A673 (cell line): ENCODE measurements around the gene SDF2L1.

Source experiments
- CTCF ChIP-seq: fragments of 300-800, 200-600 bp; sonication (generic); conservative IDR thresholded peaks from 2 replicates; pipeline ENCODE4 v1.5.1; 2017; ENCODE audit warnings: low read depth, mild to moderate bottlenecking, antibody characterized with exemption, low read length, moderate library complexity, mixed read lengths
- EZH2 ChIP-seq: fragments of 200-600 bp; sonication (generic); IDR thresholded peaks from 2 replicates; pipeline ENCODE4 v1.6.1; 2017; ENCODE audit warnings: borderline replicate concordance, low read depth, mild to moderate bottlenecking, mixed read lengths, antibody characterized with exemption, low read length; ENCODE audit not compliant: poor library complexity, severe bottlenecking

- TF ChIP-seq CTCF (no peak), EZH2 (no peak)
Observed at GRCh38 chr22:21651521-21652009, 9.5 kb downstream of the SDF2L1 start.
